Measurements from ENCODE around the gene CHN2. TPM values are rescaled to one million over a fixed set of nuclear protein-coding genes. Genes with fewer than 3 reads are reported as not detected.

Gene CHN2
- total RNA-seq, 1 experiment from 2014 or later: 2.1 TPM

DNA sequence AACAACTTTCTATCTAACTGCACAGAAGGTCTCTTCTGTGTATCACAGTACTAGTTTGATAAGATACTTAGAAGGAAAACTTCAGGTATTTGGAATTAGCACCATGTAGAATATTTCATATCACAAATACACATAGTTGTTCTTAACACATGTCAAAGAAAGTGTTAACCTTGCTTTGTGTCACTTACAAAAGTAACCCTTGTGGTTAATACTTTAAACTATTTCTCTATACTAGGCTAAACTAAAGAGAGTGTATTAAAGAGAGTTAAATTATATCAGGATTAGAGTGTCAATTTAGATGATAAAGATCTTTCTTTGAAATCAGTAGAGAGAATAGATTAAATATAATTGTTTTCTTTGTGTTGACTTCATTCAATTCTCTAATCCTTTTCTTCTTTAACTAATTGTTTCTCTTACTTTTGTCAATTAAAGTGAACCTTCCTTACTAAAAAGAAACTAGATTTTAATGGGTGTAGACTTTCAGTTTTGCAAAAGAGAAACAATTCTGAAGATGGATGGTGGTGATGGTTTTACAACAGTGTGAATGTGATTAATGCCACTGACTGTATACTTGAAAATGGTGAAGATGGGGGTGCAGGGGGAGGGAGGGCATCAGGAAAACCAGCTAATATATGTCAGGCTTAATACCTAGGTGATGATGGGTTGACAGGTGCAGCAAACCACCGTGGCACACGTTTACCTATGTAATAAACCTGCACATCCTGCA is 67.8 kb downstream of the CHN2 start:
- Histone ChIP-seq H3K4me1 (ENCODE audit: control insufficient read depth in 1 of 2, insufficient read depth in 2 of 2, low read length in 2 of 2) (peaks cover 0 to 5% of the 10 kb centered on the region in 2 experiments; a peak in 2 of 4 replicates), H3K9me3 (ENCODE audit: control insufficient read depth in 1 of 2, insufficient read depth in 1 of 2, low read depth in 1 of 2, low read length in 2 of 2) (no peaks in the 10 kb centered on the region), H2AFZ (ENCODE audit: low read depth, low read length, poor library complexity, severe bottlenecking) (no peak overlapping the region), H3K4me3 (replicated peaks in 1 of 2; ENCODE audit: low read depth in 1 of 2, low read length in 2 of 2) (no peak overlapping the region), H4K20me1 (ENCODE audit: insufficient read depth) (no peaks in the 10 kb centered on the region), H3K36me3 (ENCODE audit: control insufficient read depth in 1 of 2, insufficient read depth in 2 of 2, low read length in 2 of 2) (no peaks in the 10 kb centered on the region), H3K4me2 (ENCODE audit: low read length) (no peak overlapping the region), H3K27ac (ENCODE audit: low read depth, low read length) (no peak overlapping the region), H3K79me2 (ENCODE audit: insufficient read depth, low read length) (no peaks in the 10 kb centered on the region), H3K9ac (ENCODE audit: low read length) (no peak overlapping the region), H3K27me3 (ENCODE audit: insufficient read depth, low read length) (peaks cover 4% of the 10 kb centered on the region; the same call in 1 of the 2 replicates), H3K9me2 (ENCODE audit: insufficient read depth) (no peaks in the 10 kb centered on the region)
- intact Hi-C loops (cut with micrococcal nuclease): no loop called here
- ChIA-PET RAD21 (ENCODE audit: low non-redundant PET in 1 of 2, low total read pairs in 2 of 2, uncharacterized antibody in 2 of 2, unreplicated experiment in 2 of 2) (no interaction called here), POLR2A (no interaction called here), CTCF (no interaction called here)
- DNase-seq (ENCODE audit: low read depth, low spot score): no peak
- no peak for ATAC-seq
- no peak for TF ChIP-seq EZH2 (IDR thresholded peaks at IDR 0.05)
- TF ChIP-seq, protein P1, sequence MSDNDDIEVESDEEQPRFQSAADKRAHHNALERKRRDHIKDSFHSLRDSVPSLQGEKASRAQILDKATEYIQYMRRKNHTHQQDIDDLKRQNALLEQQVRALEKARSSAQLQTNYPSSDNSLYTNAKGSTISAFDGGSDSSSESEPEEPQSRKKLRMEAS (IDR thresholded peaks at IDR 0.05): no peak
- no peak for TF ChIP-seq JUND (IDR thresholded peaks at IDR 0.05)
- TF ChIP-seq, protein P2, sequence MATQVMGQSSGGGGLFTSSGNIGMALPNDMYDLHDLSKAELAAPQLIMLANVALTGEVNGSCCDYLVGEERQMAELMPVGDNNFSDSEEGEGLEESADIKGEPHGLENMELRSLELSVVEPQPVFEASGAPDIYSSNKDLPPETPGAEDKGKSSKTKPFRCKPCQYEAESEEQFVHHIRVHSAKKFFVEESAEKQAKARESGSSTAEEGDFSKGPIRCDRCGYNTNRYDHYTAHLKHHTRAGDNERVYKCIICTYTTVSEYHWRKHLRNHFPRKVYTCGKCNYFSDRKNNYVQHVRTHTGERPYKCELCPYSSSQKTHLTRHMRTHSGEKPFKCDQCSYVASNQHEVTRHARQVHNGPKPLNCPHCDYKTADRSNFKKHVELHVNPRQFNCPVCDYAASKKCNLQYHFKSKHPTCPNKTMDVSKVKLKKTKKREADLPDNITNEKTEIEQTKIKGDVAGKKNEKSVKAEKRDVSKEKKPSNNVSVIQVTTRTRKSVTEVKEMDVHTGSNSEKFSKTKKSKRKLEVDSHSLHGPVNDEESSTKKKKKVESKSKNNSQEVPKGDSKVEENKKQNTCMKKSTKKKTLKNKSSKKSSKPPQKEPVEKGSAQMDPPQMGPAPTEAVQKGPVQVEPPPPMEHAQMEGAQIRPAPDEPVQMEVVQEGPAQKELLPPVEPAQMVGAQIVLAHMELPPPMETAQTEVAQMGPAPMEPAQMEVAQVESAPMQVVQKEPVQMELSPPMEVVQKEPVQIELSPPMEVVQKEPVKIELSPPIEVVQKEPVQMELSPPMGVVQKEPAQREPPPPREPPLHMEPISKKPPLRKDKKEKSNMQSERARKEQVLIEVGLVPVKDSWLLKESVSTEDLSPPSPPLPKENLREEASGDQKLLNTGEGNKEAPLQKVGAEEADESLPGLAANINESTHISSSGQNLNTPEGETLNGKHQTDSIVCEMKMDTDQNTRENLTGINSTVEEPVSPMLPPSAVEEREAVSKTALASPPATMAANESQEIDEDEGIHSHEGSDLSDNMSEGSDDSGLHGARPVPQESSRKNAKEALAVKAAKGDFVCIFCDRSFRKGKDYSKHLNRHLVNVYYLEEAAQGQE (IDR thresholded peaks at IDR 0.05; ENCODE audit: low read depth): no peak
- no peak for TF ChIP-seq RAD21 (IDR thresholded peaks at IDR 0.05; ENCODE audit: low read depth)
- TF ChIP-seq TCF7L2 (IDR thresholded peaks at IDR 0.05; ENCODE audit: borderline replicate concordance, extremely low read depth, insufficient read depth, insufficient read length): no peak
- TF ChIP-seq ZNF274 (IDR thresholded peaks at IDR 0.05; ENCODE audit: low read depth, low read length): no peak
- TF ChIP-seq, protein P3, sequence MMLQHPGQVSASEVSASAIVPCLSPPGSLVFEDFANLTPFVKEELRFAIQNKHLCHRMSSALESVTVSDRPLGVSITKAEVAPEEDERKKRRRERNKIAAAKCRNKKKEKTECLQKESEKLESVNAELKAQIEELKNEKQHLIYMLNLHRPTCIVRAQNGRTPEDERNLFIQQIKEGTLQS (IDR thresholded peaks at IDR 0.05): no peak
- TF ChIP-seq SRF (IDR thresholded peaks at IDR 0.05; ENCODE audit: low read depth): no peak
- TF ChIP-seq, protein P4, sequence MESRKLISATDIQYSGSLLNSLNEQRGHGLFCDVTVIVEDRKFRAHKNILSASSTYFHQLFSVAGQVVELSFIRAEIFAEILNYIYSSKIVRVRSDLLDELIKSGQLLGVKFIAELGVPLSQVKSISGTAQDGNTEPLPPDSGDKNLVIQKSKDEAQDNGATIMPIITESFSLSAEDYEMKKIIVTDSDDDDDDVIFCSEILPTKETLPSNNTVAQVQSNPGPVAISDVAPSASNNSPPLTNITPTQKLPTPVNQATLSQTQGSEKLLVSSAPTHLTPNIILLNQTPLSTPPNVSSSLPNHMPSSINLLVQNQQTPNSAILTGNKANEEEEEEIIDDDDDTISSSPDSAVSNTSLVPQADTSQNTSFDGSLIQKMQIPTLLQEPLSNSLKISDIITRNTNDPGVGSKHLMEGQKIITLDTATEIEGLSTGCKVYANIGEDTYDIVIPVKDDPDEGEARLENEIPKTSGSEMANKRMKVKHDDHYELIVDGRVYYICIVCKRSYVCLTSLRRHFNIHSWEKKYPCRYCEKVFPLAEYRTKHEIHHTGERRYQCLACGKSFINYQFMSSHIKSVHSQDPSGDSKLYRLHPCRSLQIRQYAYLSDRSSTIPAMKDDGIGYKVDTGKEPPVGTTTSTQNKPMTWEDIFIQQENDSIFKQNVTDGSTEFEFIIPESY (IDR thresholded peaks at IDR 0.05; ENCODE audit: extremely low read depth, insufficient replicate concordance, low read length): no peak
- TF ChIP-seq, protein P5, sequence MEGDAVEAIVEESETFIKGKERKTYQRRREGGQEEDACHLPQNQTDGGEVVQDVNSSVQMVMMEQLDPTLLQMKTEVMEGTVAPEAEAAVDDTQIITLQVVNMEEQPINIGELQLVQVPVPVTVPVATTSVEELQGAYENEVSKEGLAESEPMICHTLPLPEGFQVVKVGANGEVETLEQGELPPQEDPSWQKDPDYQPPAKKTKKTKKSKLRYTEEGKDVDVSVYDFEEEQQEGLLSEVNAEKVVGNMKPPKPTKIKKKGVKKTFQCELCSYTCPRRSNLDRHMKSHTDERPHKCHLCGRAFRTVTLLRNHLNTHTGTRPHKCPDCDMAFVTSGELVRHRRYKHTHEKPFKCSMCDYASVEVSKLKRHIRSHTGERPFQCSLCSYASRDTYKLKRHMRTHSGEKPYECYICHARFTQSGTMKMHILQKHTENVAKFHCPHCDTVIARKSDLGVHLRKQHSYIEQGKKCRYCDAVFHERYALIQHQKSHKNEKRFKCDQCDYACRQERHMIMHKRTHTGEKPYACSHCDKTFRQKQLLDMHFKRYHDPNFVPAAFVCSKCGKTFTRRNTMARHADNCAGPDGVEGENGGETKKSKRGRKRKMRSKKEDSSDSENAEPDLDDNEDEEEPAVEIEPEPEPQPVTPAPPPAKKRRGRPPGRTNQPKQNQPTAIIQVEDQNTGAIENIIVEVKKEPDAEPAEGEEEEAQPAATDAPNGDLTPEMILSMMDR (IDR thresholded peaks at IDR 0.05 in 2 of 3, conservative IDR thresholded peaks at IDR 0.05 in 1 of 3; ENCODE audit: borderline replicate concordance in 1 of 3, insufficient read depth in 1 of 3, low read depth in 2 of 3, low read length in 2 of 3): no peak
- TF ChIP-seq FOSL1 (IDR thresholded peaks at IDR 0.05; ENCODE audit: low read depth): no peak
- no peak for TF ChIP-seq ZFX (IDR thresholded peaks at IDR 0.05)
- no peak for TF ChIP-seq EGR1 (IDR thresholded peaks at IDR 0.05; ENCODE audit: low read depth)
- TF ChIP-seq POLR2A (IDR thresholded peaks at IDR 0.05; ENCODE audit: borderline replicate concordance, extremely low read depth, insufficient read depth, insufficient read length): no peak
- TF ChIP-seq SP1 (IDR thresholded peaks at IDR 0.05; ENCODE audit: low read depth): no peak
- no peak for TF ChIP-seq CBX3 (IDR thresholded peaks at IDR 0.05; ENCODE audit: low read depth)
- TF ChIP-seq ELF1 (IDR thresholded peaks at IDR 0.05; ENCODE audit: borderline replicate concordance, low read depth): no peak
- TF ChIP-seq YY1 (IDR thresholded peaks at IDR 0.05; ENCODE audit: extremely low read depth, insufficient replicate concordance, low read depth, low read length): no peak
- BruUV-seq (replicated peaks): no TSS peak

Data from HCT116 (cell line).